ENCODE results near the gene C11orf16.

Gene C11orf16

DNA sequence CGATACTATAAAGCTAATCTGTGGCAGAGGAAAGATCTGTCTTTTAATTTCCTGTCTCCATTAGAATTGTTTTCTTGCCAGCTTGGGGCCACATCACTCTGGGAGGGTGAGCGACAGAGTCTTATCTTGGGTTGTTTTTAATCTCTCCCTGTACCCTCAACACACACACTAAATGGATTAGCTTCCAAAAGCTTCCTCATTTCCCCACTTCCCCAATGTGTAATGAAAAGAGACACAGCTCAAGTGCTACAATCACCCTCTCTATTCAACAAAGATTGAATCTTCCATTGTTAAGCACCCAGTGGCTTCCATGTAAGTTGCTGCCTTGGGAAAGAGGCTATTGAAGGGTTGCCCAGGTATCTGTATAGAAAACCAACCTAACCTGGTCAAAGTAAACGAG, 16.1 kb upstream of the C11orf16 start:
- peak; percentile 35 to 60 (median 43) for DNase-seq
- no peak overlapping the region for H3K27ac ChIP-seq (ENCODE audit: insufficient read depth in 1 of 2, low read depth in 1 of 2, low read length in 2 of 2, poor library complexity in 1 of 2, severe bottlenecking in 2 of 2)
- no peaks in the 10 kb centered on the region for H3K27me3 ChIP-seq (replicated peaks in 2 of 5; ENCODE audit: control insufficient read depth in 4 of 5, insufficient read depth in 5 of 5, low read length in 4 of 5)
- POLR2A ChIA-PET = no interaction called here
- 0% methylated on average over 1 of the region's 3 CpGs for WGBS (ENCODE audit: insufficient coverage)
- CTCF ChIA-PET = interaction anchor here (1.0 to 3.8 kb wide), 4 partner anchors 9 to 34 kb away, joined by 3 to 28 read pairs (median 3); no protein-coding TSS in a partner anchor
- H3K9me3 ChIP-seq (ENCODE audit: control extremely low read depth in 1 of 5, control insufficient read depth in 4 of 5, insufficient read depth in 2 of 5, low read depth in 1 of 5, low read length in 4 of 5) = no peaks in the 10 kb centered on the region
- H3K4me1 ChIP-seq (ENCODE audit: control extremely low read depth in 1 of 4, control insufficient read depth in 4 of 4, insufficient read depth in 4 of 4, low read length in 3 of 4) = peaks cover 0 to 12% (median 10%) of the 10 kb centered on the region in 4 experiments
- peaks cover 8 to 37% (median 24%) of the 10 kb centered on the region in 4 experiments for H3K36me3 ChIP-seq (ENCODE audit: control insufficient read depth in 4 of 4, insufficient read depth in 4 of 4, low read length in 3 of 4)
- peak overlapping the region in 1 of 7 experiments; percentile 19 for H3K4me3 ChIP-seq (ENCODE audit: control insufficient read depth in 1 of 7, extremely low read depth in 1 of 7, insufficient read depth in 4 of 7, low read depth in 2 of 7, low read length in 6 of 7)

DNA sequence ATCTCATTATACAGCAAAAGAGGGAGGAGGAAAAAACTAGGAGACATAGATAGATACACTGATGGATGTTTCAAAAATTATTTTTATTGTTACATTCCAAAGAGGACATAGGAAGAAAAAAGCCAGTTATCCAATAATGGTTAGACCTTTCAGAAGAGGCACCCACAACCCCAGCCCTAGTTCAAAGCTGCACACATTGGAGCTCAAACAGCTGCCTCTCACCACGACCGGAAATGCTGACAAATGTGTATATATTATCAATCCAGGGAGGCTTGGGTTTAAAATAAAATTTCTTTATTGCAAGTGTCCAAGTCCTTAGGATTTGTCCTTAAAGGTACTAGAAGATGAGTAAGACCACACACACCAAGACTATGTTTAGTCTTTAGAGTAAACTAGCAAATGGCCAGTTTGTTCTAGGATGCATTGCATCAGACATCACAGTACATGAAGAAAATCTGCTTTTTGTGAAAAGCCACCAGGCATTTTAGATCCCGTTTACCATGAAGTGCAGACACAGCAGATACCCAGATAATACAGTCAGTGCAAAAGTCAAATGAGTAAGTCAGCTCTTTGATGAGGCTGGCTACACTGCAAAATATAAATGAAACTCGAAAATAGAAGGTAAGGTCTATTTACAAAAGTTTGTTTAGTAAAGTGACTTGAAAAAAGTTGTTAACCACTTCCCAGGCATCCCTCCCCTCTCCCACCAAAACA, 14.6 kb upstream of the C11orf16 start:
- Histone ChIP-seq H3K27ac (ENCODE audit: insufficient read depth in 1 of 2, low read depth in 1 of 2, low read length in 2 of 2, poor library complexity in 1 of 2, severe bottlenecking in 2 of 2) (no peak overlapping the region), H3K9me3 (ENCODE audit: control extremely low read depth in 1 of 5, control insufficient read depth in 4 of 5, insufficient read depth in 2 of 5, low read depth in 1 of 5, low read length in 4 of 5) (no peaks in the 10 kb centered on the region), H3K36me3 (ENCODE audit: control insufficient read depth in 4 of 4, insufficient read depth in 4 of 4, low read length in 3 of 4) (peaks cover 8 to 27% (median 18%) of the 10 kb centered on the region in 4 experiments), H3K4me3 (ENCODE audit: control insufficient read depth in 1 of 7, extremely low read depth in 1 of 7, insufficient read depth in 4 of 7, low read depth in 2 of 7, low read length in 6 of 7) (no peak overlapping the region), H3K4me1 (ENCODE audit: control extremely low read depth in 1 of 4, control insufficient read depth in 4 of 4, insufficient read depth in 4 of 4, low read length in 3 of 4) (peaks cover 0 to 12% (median 10%) of the 10 kb centered on the region in 4 experiments), H3K27me3 (replicated peaks in 2 of 5; ENCODE audit: control insufficient read depth in 4 of 5, insufficient read depth in 5 of 5, low read length in 4 of 5) (no peaks in the 10 kb centered on the region)
- ChIA-PET CTCF (interaction anchor here (3.8 kb wide), 1 partner anchor 13 kb away, joined by 28 read pairs; no protein-coding TSS in a partner anchor), POLR2A (no interaction called here)
- 100% methylated on average over 1 of the region's 4 CpGs for WGBS (ENCODE audit: insufficient coverage)
- peak in 1 of 3 donors; percentile 19 for DNase-seq

DNA sequence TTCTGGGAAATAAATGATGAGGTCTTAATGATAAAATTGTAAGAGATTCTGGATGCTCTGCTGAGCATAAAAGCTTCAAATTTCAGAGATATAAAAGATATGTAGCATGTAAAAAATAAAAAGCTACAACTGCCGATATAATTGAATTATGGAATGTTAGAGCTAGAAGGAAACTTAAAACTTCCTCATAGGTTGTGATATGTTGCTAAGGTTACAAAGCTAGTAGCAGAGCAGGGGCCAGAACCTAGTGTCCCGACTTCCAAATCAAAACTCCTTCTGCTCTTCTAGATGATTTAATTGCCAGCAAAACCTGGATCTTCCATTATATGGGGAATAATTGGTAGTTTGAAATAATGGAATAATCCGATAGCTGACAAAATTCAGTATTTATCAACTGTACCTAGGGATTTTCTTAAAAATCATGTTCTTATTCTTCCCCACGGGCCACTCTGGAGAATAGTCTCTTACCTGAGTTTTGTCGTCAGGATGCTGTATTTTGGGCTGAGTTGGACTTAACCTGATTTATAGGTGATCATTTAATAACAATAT, 9.8 kb upstream of the C11orf16 start, which contains the start of gene ASCL3:
Gene ASCL3 (minus strand): TSS at position 499 of the 549 bp plus-strand sequence. CDS start 4,855 bp downstream, outside the sequence.
- ChIA-PET POLR2A (no interaction called here), CTCF (interaction anchor here (1.6 to 2.0 kb wide), 2 partner anchors 17 to 29 kb away, joined by 5 to 11 read pairs; no protein-coding TSS in a partner anchor)
- Histone ChIP-seq H3K4me3 (ENCODE audit: control insufficient read depth in 1 of 7, extremely low read depth in 1 of 7, insufficient read depth in 4 of 7, low read depth in 2 of 7, low read length in 6 of 7) (no peak within 1 kb of the TSS), H3K27me3 (replicated peaks in 2 of 5; ENCODE audit: control insufficient read depth in 4 of 5, insufficient read depth in 5 of 5, low read length in 4 of 5) (no peaks in the 10 kb centered on the region), H3K9me3 (ENCODE audit: control extremely low read depth in 1 of 5, control insufficient read depth in 4 of 5, insufficient read depth in 2 of 5, low read depth in 1 of 5, low read length in 4 of 5) (no peaks in the 10 kb centered on the region), H3K4me1 (ENCODE audit: control extremely low read depth in 1 of 4, control insufficient read depth in 4 of 4, insufficient read depth in 4 of 4, low read length in 3 of 4) (no peaks in the 10 kb centered on the region), H3K36me3 (ENCODE audit: control insufficient read depth in 4 of 4, insufficient read depth in 4 of 4, low read length in 3 of 4) (peaks cover 2 to 6% (median 5%) of the 10 kb centered on the region in 4 experiments), H3K27ac (ENCODE audit: insufficient read depth in 1 of 2, low read depth in 1 of 2, low read length in 2 of 2, poor library complexity in 1 of 2, severe bottlenecking in 2 of 2) (no peak within 1 kb of the TSS)
- DNase-seq = no peak
- 100% methylated on average over 1 of the region's 5 CpGs for WGBS (ENCODE audit: insufficient coverage)

DNA sequence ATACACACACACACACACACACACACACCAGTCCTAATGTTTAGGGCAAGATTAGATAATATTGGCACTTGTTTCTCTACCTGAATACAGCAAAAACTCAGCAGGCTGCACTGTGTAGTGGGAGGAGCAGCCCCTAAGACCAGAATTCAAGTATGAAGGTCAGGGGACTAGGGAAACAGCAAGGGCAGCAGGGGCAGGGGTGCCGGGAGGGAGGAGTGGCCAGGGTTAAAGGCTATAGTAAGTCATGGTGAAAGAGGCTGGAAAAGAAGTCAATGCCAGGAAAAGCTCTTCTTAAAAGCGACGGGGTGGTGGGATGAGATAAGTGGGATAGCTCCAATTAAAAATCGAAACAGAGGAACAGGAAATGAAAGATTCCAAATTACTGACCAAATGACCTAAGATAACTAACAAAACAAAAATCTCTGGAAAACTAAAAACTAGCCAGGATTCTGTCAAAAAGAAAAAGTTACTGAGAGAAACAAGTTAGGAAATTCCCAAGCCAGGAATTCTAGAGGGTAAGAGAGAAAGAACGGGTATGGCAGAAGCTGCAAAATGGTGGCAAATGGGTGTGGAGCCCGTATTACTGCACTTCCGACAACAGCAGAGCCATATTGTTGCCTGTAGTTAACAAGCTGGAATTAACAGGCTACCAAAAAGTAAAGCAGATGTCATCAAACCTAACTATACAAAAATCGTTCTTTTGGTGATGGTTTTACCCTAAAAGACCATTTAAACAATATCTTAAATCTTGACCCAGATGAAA, 8.8 kb upstream of the C11orf16 start:
- POLR2A ChIA-PET = no interaction called here
- 94% methylated on average over 5 of the region's 8 CpGs for WGBS (ENCODE audit: insufficient coverage)
- no peak overlapping the region for H3K27ac ChIP-seq (ENCODE audit: insufficient read depth in 1 of 2, low read depth in 1 of 2, low read length in 2 of 2, poor library complexity in 1 of 2, severe bottlenecking in 2 of 2)

DNA sequence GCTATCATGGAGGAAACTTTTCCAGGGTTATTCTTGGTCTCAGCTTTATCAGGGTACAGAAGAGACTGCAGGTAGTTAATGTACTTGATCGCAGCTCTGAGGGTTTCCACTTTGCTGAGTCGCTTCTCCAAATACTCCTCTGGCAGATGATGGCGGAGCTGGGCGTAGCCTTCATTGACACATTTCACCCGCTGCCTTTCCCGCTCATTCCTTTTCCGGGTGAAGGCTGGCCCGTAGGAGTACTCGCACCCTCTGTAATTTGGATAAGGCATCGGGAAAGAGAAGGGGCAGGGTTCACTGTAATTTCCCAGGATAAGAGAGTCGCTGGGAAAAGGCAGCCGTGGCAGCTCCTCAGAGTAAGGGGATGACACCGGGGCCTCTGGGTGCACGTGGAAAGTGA, 4.9 kb upstream of the C11orf16 start:
- CTCF ChIA-PET = interaction anchor here (0.6 kb wide), 1 partner anchor 22 kb away, joined by 3 read pairs; no protein-coding TSS in a partner anchor
- POLR2A ChIA-PET = no interaction called here
- Histone ChIP-seq H3K27me3 (replicated peaks in 2 of 5; ENCODE audit: control insufficient read depth in 4 of 5, insufficient read depth in 5 of 5, low read length in 4 of 5) (no peaks in the 10 kb centered on the region), H3K9me3 (ENCODE audit: control extremely low read depth in 1 of 5, control insufficient read depth in 4 of 5, insufficient read depth in 2 of 5, low read depth in 1 of 5, low read length in 4 of 5) (no peaks in the 10 kb centered on the region), H3K4me3 (ENCODE audit: control insufficient read depth in 1 of 7, extremely low read depth in 1 of 7, insufficient read depth in 4 of 7, low read depth in 2 of 7, low read length in 6 of 7) (no peak overlapping the region), H3K36me3 (ENCODE audit: control insufficient read depth in 4 of 4, insufficient read depth in 4 of 4, low read length in 3 of 4) (no peaks in the 10 kb centered on the region), H3K4me1 (ENCODE audit: control extremely low read depth in 1 of 4, control insufficient read depth in 4 of 4, insufficient read depth in 4 of 4, low read length in 3 of 4) (no peaks in the 10 kb centered on the region), H3K27ac (ENCODE audit: insufficient read depth in 1 of 2, low read depth in 1 of 2, low read length in 2 of 2, poor library complexity in 1 of 2, severe bottlenecking in 2 of 2) (no peak overlapping the region)
- no peak for DNase-seq
- WGBS (ENCODE audit: insufficient coverage) = 92% methylated on average over 14 of the region's 14 CpGs

More for the DNA sequence above, 8.8 kb upstream of the C11orf16 start:
- Histone ChIP-seq H3K27me3 (replicated peaks in 2 of 5; ENCODE audit: control insufficient read depth in 4 of 5, insufficient read depth in 5 of 5, low read length in 4 of 5) (no peaks in the 10 kb centered on the region), H3K9me3 (ENCODE audit: control extremely low read depth in 1 of 5, control insufficient read depth in 4 of 5, insufficient read depth in 2 of 5, low read depth in 1 of 5, low read length in 4 of 5) (no peaks in the 10 kb centered on the region), H3K36me3 (ENCODE audit: control insufficient read depth in 4 of 4, insufficient read depth in 4 of 4, low read length in 3 of 4) (no peaks in the 10 kb centered on the region), H3K4me1 (ENCODE audit: control extremely low read depth in 1 of 4, control insufficient read depth in 4 of 4, insufficient read depth in 4 of 4, low read length in 3 of 4) (no peaks in the 10 kb centered on the region), H3K4me3 (ENCODE audit: control insufficient read depth in 1 of 7, extremely low read depth in 1 of 7, insufficient read depth in 4 of 7, low read depth in 2 of 7, low read length in 6 of 7) (no peak overlapping the region)
- CTCF ChIA-PET = interaction anchor here (1.3 to 2.0 kb wide), 3 partner anchors 9 to 27 kb away, joined by 3 to 11 read pairs (median 5); no protein-coding TSS in a partner anchor
- DNase-seq = no peak

DNA sequence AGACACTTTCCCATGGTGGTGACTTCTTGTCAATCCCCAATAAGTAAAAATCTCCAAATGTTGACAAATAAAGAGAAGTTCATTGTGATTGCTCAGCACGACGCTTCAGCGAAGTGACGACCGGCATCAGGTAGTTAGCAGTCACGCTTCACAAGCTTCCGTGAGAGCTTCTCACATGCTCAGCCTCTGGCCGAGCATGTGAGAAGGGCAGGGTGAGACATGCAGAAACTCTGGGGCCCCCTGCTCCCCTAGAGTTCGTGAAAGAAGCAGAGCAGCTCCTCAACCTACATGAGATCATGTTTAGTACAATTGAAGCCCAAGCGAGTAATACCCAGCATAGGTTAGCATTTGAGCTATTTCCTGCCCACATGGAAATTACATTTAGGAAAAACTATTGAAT, 4.4 kb upstream of the C11orf16 start:
- no peak for DNase-seq
- 93% methylated on average over 10 of the region's 10 CpGs for WGBS (ENCODE audit: insufficient coverage)
- Histone ChIP-seq H3K9me3 (ENCODE audit: control extremely low read depth in 1 of 5, control insufficient read depth in 4 of 5, insufficient read depth in 2 of 5, low read depth in 1 of 5, low read length in 4 of 5) (no peaks in the 10 kb centered on the region), H3K36me3 (ENCODE audit: control insufficient read depth in 4 of 4, insufficient read depth in 4 of 4, low read length in 3 of 4) (no peaks in the 10 kb centered on the region), H3K27ac (ENCODE audit: insufficient read depth in 1 of 2, low read depth in 1 of 2, low read length in 2 of 2, poor library complexity in 1 of 2, severe bottlenecking in 2 of 2) (no peak overlapping the region), H3K27me3 (replicated peaks in 2 of 5; ENCODE audit: control insufficient read depth in 4 of 5, insufficient read depth in 5 of 5, low read length in 4 of 5) (no peaks in the 10 kb centered on the region), H3K4me3 (ENCODE audit: control insufficient read depth in 1 of 7, extremely low read depth in 1 of 7, insufficient read depth in 4 of 7, low read depth in 2 of 7, low read length in 6 of 7) (no peak overlapping the region), H3K4me1 (ENCODE audit: control extremely low read depth in 1 of 4, control insufficient read depth in 4 of 4, insufficient read depth in 4 of 4, low read length in 3 of 4) (no peaks in the 10 kb centered on the region)
- CTCF ChIA-PET = no interaction called here
- POLR2A ChIA-PET = no interaction called here

Measured in common myeloid progenitor, CD34-positive (primary cell).